Stimulated activated CD4-positive, alpha-beta T cell treated with anti-CD3 and anti-CD28 coated beads, Interleukin-15, amount 100 ng/mL, for 48 hours (primary cell): ENCODE measurements around the gene TMA7B.
"Not testable (repeated sequence)": the region's sequence is repeated elsewhere in the genome, so short reads cannot be mapped to it uniquely, and the experiment has no call there.

Source experiments
- DNase-seq, 2 donors: peaks; one replicate each; pipeline ENCODE4 v3.0.0-alpha.2; 2020; ENCODE audit warnings: low read depth in 2 of 2

Gene TMA7B

DNA sequence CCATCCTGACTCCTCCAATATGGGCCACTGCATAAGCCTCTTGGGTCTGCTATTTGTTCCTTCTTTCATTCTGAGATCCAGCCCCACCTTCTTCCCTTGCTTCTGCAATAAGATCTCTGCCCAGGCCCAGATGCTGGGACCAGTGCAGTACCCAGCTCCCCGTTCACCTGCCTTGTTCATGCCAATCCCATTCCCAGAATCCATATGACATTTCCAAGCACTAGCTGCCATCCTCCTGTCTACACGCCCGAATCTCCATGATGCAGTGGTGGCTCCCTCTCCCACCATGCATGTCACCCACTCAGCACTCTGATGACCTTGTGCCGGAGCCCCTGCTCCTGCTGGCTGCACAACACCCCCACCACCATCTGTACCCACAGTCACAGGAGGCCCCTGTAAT lies 23.1 kb downstream of the TMA7B start:
- DNase-seq: no peak

DNA sequence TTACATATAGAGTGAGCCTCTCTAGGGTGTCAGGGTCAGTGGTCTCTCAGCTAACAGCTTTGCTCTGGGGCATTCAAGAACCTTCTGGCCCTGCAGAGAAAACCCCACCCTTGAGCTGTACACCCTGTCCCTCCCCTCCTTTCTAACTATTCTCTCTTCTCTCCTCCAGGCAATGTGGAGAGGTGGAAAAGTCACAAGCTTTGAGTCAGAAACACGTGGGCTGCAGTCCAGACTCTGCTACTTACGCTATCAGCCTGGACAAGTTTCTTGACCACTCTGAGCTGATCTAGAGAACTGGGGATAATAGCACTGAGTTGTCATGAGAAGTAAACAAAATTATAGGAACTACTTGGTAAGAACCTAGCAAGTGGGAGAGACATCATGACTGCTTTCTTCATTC lies 23.8 kb downstream of the TMA7B start:
- no peak for DNase-seq

DNA sequence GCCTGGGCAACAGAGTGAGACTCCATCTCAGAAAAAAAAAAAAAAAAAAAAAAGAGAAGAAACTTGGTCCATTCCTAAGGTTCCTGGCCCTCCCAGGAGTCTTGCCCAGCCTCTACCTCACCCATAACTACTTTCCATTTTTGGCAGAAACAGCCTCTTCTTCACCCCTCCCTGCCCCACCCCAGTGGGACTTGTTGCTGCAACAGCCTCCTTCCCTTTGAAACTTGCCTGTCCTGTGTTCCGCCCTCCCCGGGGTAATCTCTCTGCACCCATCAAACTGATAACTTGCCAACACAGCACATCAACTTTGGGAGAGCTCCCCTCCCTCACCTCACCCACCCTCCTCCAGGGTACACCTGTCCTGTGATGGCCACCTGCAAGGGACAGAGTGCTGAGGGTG lies 24.5 kb downstream of the TMA7B start:
- no peak for DNase-seq

DNA sequence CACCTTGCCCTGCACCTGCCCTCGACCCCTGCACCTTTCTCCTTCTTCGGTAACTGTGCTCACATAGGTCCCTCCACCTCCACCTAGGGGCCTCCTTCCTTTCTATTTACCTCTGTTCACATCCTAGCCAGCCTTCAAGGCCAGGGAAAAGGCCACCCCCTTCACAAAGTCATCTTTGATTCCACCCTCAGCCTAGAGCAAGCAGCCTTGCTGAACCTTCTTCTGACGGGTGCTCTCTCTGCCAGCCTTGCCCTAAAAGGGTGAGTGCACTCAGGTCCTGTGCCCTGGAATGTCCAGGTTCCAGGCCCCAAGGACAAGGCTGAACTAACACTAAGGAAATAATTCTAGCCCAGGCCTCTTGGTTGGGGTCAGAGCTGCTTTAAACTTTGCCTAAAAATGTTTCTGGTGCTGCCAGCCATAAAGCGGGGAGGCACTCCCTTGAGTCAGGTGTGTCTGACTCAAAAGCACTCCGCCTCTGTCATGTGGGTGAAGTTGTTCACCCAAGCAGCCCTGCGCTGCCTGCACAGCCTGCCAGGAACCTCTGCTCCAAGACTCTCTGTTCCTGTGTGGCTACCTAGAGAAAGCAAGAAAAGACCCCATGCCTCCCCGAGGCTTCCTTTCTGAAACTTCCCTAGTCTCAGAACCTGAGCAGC lies 25.3 kb downstream of the TMA7B start:
- DNase-seq: peak in 1 of 2 donors; percentile 8

DNA sequence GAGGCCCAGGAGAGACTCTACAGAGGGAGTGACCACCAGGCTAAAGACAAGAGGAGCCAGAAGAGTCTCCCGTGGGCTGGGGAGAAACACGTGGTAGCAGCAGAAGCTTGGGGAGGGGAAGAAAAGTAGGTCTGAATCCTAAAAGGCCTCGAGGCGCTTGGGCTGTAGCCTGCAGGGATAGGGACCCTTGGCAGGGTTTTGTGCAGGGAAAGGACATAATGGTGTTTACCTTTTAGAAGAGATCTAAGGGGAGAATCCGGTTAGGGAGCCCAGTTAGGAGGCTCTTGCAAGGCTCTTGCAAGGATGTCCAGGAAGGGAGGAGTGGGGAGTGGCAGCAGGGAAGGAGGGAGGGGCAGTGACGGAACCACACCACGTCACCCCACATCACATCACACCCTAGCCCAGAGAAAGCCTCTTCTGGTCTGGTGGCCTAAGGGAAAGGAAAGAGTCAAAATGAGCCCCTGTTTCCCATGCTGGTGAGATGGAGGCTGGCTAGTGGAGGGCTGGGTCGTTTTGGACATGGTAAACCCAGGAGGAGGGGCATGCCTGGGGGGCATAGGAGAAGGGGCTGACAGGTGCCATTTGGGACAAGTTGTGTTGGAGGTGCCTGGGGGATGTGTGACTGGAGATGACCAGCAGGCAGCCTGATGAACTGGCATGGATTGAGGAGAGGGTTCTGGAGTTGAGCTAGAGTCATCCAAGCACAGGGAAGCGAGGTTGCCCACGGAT lies 28.4 kb downstream of the TMA7B start:
- DNase-seq: no peak

DNA sequence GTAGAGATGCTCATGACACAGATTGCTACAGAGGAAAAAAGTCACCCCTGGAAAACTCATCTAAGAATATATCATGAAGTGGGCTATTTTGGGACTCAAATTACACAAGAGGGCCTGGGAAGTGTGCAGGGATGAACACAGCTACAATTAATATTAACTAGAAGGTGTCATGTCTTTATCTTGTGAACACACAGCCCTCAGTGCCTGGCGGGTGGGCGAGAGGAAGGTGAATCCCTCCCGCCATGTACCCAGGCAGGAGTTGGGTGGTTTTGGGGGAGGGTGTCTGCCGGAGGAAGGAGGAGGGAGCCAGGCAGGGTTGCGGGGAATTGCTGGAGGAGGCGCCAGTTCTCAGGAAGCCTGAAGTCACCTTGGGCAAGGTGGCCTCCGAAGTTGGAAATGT lies 29.4 kb downstream of the TMA7B start:
- no peak for DNase-seq

DNA sequence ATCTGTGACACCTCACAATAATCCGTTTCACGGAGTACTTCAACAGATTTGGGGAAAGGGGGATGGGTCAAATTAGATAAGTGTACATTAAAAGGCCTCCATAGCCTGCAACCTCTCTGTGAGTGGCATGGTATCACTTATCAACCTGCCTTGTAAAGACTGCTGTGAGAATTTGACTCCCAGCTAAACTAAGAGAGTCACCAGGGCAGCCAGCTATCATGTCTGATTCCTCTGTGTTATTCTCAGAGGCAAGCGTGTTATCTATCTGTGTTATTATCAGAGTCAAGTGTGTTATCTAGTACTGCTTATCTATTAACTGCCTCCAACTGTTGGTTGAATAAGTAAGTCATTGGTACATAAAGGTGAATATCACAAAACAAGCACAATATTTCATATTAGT lies 30.5 kb downstream of the TMA7B start:
- no peak for DNase-seq

DNA sequence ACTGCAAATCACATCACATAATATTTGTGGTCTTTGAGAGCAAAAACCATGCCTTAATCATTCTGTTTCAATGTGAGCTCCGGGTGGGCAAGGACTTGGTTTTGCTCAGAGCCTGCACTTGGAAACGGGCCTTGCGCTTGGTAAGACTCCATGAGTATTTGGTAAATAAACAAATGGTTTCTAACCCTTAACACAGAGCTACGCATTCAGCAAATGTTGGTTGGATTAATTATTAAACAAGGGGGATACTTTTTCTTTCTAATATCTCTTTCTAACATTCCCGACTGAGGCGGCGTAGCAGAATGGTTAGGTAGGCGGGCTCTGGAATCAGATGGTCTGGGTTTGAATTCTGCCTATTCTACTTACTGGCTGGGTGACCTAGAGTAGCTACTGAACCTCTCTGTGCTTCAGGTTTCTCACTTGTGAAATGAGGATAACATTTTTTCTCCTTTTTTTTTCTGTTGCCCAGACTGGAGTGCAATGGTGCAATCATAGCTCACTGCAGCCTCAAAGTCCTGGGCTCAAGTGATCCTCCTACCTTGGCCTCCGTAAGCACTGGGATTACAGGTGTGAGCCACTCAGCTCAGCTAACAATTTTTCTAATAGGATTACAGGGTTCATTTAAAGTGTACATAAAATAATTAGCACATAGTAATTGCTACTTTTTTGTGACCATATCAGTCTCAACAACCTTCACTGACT lies 31.1 kb downstream of the TMA7B start:
- DNase-seq: no peak

DNA sequence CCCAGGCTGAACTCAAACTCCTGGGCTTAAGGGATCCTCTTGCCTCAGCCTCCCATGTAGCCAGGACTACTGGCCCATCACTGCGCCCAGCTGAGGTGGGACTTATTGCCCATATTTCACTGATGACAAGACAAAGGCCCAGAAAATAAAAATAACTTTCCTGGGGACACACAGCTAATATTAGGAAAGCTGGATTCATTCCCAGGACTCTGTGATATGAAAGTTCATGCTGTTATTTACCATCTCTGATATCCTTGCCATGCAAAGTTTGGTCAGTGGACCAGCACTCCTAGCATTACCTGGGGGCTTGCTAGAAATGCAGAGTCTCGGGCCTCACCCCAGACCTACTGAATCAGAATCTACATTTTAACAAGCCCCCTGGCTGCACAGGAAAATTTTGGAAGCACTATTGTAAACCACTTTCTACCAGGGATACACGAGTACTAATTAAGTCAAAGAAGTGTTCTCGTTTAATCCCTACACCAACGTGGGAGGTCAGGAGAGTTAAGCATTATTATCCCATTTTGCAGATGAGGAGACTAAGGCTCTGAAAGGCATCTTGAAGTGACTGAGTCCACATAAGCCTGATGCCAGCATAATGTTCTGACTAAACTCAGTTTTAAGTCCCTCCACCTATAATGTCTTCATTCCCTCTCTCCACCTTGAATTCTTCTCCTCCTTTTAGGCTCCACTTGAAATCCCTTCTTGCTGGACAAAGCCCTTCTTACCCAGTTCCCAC lies 32.1 kb downstream of the TMA7B start:
- DNase-seq: no peak

DNA sequence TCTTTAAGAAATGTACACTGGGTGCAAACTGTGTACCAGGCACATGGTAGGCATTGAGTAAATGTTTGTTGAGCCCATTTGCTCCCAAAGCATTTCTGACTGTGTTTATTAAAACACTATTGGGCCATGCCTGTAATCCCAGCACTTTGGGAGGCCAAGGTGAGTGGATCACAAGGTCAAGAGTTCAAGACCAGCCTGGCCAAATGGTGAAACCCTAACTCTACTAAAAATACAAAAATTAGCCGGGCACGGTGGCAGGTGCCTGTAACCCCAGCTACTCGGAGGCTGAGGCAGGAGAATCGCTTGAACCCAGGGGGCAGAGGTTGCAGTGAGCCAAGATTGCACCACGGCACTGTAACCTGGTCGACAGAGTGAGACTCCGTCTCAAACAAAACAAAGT lies 32.7 kb downstream of the TMA7B start:
- not testable (repeated sequence) for DNase-seq

DNA sequence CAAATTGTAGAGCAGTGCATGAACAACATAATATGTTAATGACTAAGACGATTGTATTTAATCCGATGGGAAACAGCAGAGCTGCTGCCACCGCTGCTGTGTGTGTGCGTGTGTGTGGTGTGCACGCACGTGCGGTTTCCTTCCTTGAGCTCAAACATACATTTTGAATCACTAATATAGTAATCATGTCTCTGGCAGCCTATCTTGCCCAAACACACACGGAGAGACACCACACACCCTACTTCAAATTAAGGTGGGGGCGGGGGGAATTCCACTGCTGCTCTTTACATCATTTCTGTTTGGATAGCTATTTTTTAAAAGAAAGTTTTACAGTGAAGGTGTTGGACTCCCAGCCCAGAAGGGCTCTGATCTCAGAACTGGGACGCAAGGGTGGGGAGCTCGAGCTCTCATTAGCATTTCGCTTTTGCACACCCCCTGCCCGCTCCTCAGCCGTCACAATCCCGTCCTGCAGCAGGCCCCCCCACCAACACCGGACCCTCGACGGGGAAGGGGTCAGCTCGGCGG lies 33.9 kb downstream of the TMA7B start:
- DNase-seq: peak; percentile 23 to 24

DNA sequence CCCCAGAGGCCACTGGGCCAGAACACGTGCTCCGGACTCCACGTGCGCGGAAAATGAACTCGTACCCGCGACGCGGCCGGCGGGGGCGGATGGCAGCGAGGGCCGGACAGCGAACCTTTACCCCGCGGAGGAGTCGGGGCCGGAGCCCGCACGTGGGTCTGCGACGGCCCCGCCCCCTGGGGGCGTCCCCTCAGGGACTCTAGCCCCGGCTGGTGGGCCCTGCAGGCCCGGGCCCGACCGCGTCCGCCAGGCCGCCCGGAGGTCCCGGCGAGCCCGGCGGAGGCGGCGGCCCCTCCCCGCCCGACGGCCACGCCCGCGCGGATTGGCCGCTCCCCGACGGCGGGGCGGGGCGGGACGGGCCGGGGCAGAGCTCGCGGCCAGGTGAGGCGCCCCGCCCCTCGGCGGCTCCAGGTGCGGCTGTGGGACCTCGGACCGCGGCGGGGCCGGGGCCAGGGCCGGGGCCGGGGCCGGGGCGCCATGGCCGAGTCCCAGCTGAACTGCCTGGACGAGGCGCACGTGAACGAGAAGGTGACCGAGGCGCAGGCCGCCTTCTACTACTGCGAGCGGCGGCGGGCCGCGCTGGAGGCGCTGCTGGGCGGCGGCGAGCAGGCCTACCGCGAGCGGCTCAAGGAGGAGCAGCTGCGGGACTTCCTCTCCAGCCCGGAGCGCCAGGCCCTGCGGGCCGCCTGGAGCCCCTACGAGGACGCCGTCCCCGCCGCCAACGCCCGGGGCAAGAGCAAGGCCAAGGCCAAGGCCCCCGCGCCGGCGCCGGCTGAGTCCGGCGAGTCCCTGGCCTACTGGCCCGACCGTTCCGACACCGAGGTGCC lies 34.6 kb downstream of the TMA7B start, which contains the start of gene FAM83F:
Gene FAM83F, plus strand, starts transcription at position 389 of the 827 bp plus-strand sequence. Its CDS starts 89 bp downstream, at position 478.
- no peak for DNase-seq

DNA sequence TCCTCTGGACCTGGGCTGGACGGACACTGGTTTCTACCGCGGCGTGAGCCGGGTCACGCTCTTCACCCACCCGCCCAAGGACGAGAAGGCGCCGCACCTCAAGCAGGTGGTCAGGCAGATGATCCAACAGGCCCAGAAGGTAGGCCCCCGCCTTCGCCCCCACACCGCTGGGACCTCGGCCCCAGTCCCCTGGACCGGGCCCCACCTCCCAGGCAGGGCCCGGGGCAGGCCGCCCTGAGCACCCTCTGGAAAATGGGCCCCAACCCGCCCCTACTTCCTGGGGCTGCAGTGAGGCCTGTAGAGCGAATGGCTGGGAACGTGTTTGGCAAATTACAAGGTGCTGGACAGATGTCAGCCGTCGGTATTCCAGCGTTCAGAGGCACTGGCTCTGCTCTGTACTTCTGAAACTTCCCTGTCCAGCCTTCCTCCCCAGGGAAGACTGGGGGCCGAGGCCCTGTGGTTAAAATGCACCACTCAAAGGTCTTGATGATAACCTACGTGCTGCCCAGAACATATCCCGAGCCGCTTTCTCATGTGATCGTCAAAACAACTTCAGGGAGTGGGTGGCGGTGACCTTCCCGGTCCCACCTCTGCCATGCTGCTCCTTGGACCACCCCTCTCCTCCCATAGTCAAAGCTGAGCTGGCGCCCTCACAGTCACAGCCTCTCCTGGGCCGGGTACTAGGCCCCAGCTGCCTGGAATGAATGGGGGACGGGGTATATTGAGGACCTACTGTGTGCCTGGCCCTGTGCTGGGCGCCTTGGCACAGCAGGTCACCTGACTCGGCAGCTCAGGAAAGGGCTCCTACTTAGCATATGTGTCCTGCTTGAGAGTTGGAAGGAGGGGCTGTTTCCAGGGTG lies 35.4 kb downstream of the TMA7B start:
- no peak for DNase-seq

DNA sequence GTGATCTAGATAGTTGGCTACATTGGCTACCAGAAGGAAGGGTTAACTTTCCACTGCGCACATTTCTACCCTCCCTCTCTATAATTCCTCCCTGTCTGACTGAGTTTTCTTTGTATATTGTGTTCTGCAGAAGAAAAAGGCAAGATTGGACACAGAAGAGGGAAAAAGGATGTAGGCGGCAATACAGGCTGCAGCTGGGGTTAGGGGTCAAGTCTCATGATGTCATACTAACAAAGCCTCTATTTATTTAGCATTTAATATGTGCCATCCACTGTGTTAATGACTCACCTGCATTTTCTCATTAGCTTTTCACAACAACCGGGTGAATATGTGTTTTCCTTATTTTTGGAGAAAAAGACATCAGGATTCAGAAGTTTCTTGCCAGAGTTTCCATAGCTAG lies 36.5 kb downstream of the TMA7B start:
- no peak for DNase-seq

DNA sequence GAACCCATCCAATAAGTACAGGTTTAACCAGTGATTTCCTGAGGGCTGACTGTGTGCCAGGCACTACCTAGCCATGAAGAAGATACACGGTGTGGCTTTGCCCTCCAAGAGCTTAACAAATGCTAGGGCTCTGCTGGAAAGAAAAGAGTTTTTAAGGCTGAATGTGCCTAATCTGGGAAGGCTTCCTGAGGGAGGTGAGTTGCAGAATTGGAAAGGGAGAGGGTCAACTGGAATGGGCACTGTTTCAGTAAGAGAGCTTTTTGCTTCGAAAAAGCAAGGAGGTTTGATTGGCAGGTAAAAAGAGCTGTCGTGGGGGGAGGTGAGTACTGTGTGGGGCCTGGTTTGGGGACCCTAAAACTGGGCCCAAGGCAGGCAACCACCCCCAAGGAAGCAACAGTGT lies 37.2 kb downstream of the TMA7B start:
- DNase-seq: no peak

DNA sequence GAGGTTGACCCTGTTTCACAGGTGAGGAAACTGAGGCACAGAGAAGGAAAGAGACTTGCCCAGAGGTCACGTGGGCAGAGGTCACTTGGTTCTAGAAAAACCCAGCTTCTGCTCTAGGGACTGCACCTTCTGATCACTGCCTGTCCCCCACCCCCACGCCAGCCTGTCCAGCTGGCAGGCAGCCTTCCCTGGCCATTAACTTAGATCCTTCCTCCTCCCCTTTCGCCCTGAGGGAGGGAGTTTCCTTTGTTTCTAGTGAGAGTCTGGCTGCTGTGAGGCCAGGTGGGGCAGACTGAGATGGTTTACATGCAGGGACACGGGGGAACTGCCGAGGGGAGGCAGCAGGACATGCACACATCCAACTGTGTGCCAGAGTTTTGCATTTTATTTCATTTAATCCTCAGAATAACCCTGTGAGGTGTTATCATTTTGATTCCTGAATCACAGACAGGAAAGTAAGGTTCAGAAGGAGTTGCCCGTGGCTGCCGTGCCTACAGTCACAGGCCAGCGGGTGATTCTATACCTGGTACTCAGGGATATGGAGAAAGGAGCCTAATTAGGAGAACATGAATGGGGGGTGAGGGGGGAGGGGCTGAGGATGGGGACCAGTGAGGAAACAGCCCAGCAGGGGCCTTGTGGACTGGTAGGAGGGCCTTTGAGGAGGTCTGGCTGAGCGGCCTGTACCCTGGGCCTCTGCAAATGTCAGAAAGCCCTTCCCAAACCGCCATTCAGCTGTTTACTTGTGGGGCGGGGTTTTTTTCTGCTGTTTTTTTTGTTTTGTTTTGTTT lies 37.9 kb downstream of the TMA7B start:
- no peak for DNase-seq

DNA sequence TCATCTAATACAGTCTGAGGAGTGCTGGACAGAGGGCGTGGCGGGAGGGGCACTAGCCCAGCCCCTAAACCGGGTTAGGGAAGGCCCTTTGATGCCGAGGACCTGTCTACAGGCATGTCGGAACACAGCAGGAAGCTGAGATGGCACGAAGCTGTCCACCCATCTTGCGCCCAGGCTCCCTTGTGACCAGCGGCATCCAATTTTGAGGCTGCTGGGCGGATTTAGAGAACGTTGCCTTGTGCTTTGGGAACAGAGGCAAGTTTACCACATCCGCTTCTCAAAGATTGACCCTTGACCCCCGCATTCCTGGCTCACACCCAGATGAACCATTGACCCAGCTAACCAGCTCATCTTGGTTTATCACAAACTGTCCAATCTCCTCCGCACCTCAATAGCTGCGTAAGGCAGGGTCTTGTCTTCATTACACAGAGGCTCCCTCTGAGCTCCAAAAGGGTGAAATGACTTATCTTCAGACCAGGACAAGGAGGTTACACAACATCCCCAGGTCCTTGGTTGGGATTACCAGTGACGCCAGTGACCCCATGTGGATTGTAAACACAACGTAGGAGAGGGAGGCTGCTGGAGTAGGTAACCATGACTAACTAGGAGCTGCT lies 39.1 kb downstream of the TMA7B start:
- DNase-seq: no peak

DNA sequence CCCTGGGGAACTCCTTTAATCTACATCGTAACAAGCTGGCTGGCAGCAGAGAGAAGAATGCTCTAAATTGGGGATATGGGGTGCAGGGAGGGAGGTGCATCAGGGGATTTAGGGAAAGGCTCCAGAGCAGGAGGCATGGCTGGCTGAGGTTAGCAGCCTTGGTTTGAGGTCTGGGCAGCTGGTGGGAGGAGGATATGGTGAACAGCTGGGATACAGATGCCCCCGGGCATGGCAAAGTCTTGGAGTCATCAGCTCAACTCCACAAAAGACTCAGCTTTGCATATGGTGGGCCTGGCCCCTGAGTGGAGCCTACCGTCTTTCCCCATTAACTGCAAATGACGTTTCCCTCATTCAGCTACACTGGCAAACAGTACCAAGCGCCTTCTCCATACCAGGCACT lies 40.0 kb downstream of the TMA7B start:
- no peak for DNase-seq

DNA sequence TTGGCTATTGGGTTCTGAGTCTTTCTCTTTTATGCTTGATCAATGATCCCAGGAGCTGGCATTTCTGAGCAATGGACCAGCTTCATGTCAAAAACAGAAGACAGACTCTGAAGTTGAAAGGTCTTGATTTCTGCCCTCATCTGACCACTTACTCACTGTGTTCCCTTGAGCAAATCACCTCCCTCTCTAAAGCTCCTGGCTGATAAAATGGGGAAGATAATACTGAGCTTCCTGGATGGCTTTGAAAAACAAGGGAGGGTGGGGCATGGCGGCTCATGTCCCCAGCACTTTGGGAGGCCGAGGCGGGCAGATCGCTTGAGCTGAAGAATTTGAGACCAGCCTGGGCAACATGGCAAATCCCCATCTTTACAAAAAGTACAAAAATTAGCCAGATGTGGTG lies 40.9 kb downstream of the TMA7B start:
- no peak for DNase-seq
